Mucosa of rectum (tissue), 2 donors: ENCODE measurements around the gene JAG1.

ENCODE experiments used
- H3K27ac ChIP-seq, 2 donors: one replicate each; pipeline ENCODE4 v1.7.0; 2013; ENCODE audit warnings: inconsistent platforms in 2 of 2, low read depth in 2 of 2, low read length in 2 of 2
- H3K27me3 ChIP-seq, 2 donors: one replicate each; pipeline ENCODE4 v1.7.0; 2013; ENCODE audit warnings: low read length in 2 of 2; ENCODE audit not compliant: control insufficient read depth in 2 of 2, insufficient read depth in 2 of 2
- H3K36me3 ChIP-seq, 2 donors: one replicate each; pipeline ENCODE4 v1.7.0; 2013; ENCODE audit warnings: low read length in 2 of 2; ENCODE audit not compliant: control insufficient read depth in 2 of 2, insufficient read depth in 2 of 2
- H3K4me1 ChIP-seq, 2 donors: one replicate each; pipeline ENCODE4 v1.7.0; 2013; ENCODE audit warnings: low read length in 2 of 2, mild to moderate bottlenecking in 1 of 2; ENCODE audit not compliant: control insufficient read depth in 2 of 2, insufficient read depth in 2 of 2
- H3K4me3 ChIP-seq, 2 donors: one replicate each; pipeline ENCODE4 v1.7.0; 2013; ENCODE audit warnings: low read length in 2 of 2
- H3K9ac ChIP-seq, 2 donors: one replicate each; pipeline ENCODE4 v1.7.0; 2013; ENCODE audit warnings: low read length in 2 of 2, low read depth in 1 of 2, mild to moderate bottlenecking in 1 of 2
- H3K9me3 ChIP-seq, 2 donors: one replicate each; pipeline ENCODE4 v1.7.0; 2013; ENCODE audit warnings: low read length in 2 of 2; ENCODE audit not compliant: control insufficient read depth in 2 of 2
- donor health status: healthy.
- donor health status: Normal muscosa, but diverticular disease.

The JAG1 gene

GRCh38 chr20:10701607-10702006 is 27.8 kb upstream of the JAG1 start:
- H3K27me3 ChIP-seq: no peaks in the 10 kb centered on the region
- no peak overlapping the region for H3K4me3 ChIP-seq

GRCh38 chr20:10699941-10700340 is 26.1 kb upstream of the JAG1 start:
- Histone ChIP-seq H3K27ac (peak overlapping the region; percentile 87 to 93), H3K9me3 (no peaks in the 10 kb centered on the region), H3K36me3 (no peaks in the 10 kb centered on the region), H3K4me3 (no peak overlapping the region), H3K9ac (peak overlapping the region in 1 of 2 donors; percentile 46), H3K4me1 (peaks cover 5 to 16% of the 10 kb centered on the region in 2 donors), H3K27me3 (no peaks in the 10 kb centered on the region)

More at GRCh38 chr20:10701607-10702006, 27.8 kb upstream of the JAG1 start:
- Histone ChIP-seq H3K4me1 (peaks cover 5 to 16% of the 10 kb centered on the region in 2 donors), H3K36me3 (no peaks in the 10 kb centered on the region), H3K9ac (no peak overlapping the region), H3K27ac (no peak overlapping the region), H3K9me3 (no peaks in the 10 kb centered on the region)

- H3K27me3 ChIP-seq: no peaks in the 10 kb centered on the region
- peaks cover 5 to 16% of the 10 kb centered on the region in 2 donors for H3K4me1 ChIP-seq
- H3K9ac ChIP-seq: peak overlapping the region in 1 of 2 donors; percentile 46
- peak overlapping the region; percentile 87 to 93 for H3K27ac ChIP-seq
- no peaks in the 10 kb centered on the region for H3K9me3 ChIP-seq
- no peaks in the 10 kb centered on the region for H3K36me3 ChIP-seq
- H3K4me3 ChIP-seq: no peak overlapping the region
Measured at GRCh38 chr20:10699489-10699888, 25.7 kb upstream of the JAG1 start.

GRCh38 chr20:10696650-10697049 is 22.9 kb upstream of the JAG1 start:
- Histone ChIP-seq H3K4me3 (no peak overlapping the region), H3K9ac (no peak overlapping the region), H3K27ac (no peak overlapping the region), H3K27me3 (no peaks in the 10 kb centered on the region), H3K36me3 (no peaks in the 10 kb centered on the region), H3K9me3 (no peaks in the 10 kb centered on the region), H3K4me1 (peaks cover 5 to 16% of the 10 kb centered on the region in 2 donors)

- H3K9ac ChIP-seq: no peak overlapping the region
- peaks cover 5% of the 10 kb centered on the region in 2 donors for H3K4me1 ChIP-seq
- no peaks in the 10 kb centered on the region for H3K9me3 ChIP-seq
- no peak overlapping the region for H3K4me3 ChIP-seq
- H3K27ac ChIP-seq: peak overlapping the region; percentile 6 to 40
- H3K36me3 ChIP-seq: no peaks in the 10 kb centered on the region
- H3K27me3 ChIP-seq: no peaks in the 10 kb centered on the region
Measured at GRCh38 chr20:10689385-10689784, 15.6 kb upstream of the JAG1 start.

GRCh38 chr20:10687895-10688294 is 14.1 kb upstream of the JAG1 start:
- peaks cover 5% of the 10 kb centered on the region in 2 donors for H3K4me1 ChIP-seq

GRCh38 chr20:10686356-10687133 is 12.7 kb upstream of the JAG1 start:
- Histone ChIP-seq H3K36me3 (no peaks in the 10 kb centered on the region), H3K27ac (no peak overlapping the region), H3K4me3 (no peak overlapping the region), H3K4me1 (peaks cover 5 to 10% of the 10 kb centered on the region in 2 donors), H3K27me3 (no peaks in the 10 kb centered on the region), H3K9me3 (no peaks in the 10 kb centered on the region), H3K9ac (no peak overlapping the region)

More at GRCh38 chr20:10687895-10688294, 14.1 kb upstream of the JAG1 start:
- Histone ChIP-seq H3K9ac (no peak overlapping the region), H3K27me3 (no peaks in the 10 kb centered on the region), H3K9me3 (no peaks in the 10 kb centered on the region), H3K36me3 (no peaks in the 10 kb centered on the region), H3K4me3 (no peak overlapping the region), H3K27ac (no peak overlapping the region)

- Histone ChIP-seq H3K27me3 (no peaks in the 10 kb centered on the region), H3K36me3 (no peaks in the 10 kb centered on the region), H3K4me3 (no peak overlapping the region), H3K9ac (no peak overlapping the region), H3K9me3 (no peaks in the 10 kb centered on the region), H3K4me1 (peaks cover 0 to 6% of the 10 kb centered on the region in 2 donors), H3K27ac (no peak overlapping the region)
Measured at GRCh38 chr20:10683537-10683936, 9.7 kb upstream of the JAG1 start.

GRCh38 chr20:10682939-10683338 is 9.1 kb upstream of the JAG1 start:
- Histone ChIP-seq H3K4me1 (peaks cover 0 to 6% of the 10 kb centered on the region in 2 donors), H3K36me3 (no peaks in the 10 kb centered on the region), H3K4me3 (no peak overlapping the region), H3K9ac (no peak overlapping the region), H3K27ac (no peak overlapping the region), H3K27me3 (no peaks in the 10 kb centered on the region), H3K9me3 (no peaks in the 10 kb centered on the region)

- Histone ChIP-seq H3K27ac (no peak overlapping the region), H3K4me3 (no peak overlapping the region), H3K9me3 (no peaks in the 10 kb centered on the region), H3K4me1 (peaks cover 0 to 6% of the 10 kb centered on the region in 2 donors), H3K9ac (no peak overlapping the region), H3K36me3 (no peaks in the 10 kb centered on the region), H3K27me3 (no peaks in the 10 kb centered on the region)
Measured at GRCh38 chr20:10681494-10681893, 7.7 kb upstream of the JAG1 start.
